Measurements from ENCODE around the gene FOXJ3.

The FOXJ3 gene

GRCh38 chr1:42173961-42174735, 160.9 kb downstream of the FOXJ3 start:
- DNase-seq (ENCODE audit: insufficient read length, low spot score), result no peak
- TF ChIP-seq POLR2A (IDR thresholded peaks at IDR 0.05; ENCODE audit: low read depth, low read length), result no peak
- no peak for FAIRE-seq

DNA sequence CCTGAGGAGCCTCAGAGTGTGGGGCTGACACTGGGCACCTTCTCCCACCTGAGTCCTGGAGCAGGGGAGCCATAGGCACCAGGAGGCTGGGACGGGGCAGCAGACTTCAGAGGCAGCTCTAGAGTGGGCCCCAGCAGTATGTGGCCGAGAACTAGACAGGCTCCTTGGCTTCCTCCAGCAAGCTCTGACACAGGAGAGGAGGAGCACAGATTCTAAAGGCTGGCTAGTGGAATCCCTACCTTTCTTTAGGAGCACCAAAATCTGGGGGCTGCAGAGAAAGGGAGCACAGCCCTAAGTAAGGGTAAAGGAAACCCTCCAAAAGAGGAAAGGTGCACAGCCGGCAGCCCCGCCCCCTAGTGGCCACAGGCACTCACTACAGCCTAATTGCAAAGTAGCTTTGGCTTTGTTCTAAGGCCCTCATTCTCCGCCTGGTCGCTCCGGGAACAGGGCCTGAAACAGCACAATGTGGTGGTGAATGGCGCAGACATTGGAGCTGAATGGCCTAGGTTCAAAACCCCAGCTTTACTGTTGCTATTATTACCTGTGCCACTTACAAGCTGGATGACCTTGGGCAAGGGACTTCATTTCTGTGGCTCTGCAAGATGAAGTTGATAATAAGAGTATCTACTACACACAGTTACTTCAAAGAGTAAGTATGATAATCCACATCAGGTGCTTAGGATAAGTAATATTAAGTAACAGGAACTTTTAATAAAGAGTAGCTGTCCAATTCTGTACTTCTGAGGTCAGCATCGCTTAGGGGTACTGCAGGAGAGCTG, 161.7 kb downstream of the FOXJ3 start:
- no peak for FAIRE-seq
- no peak for TF ChIP-seq POLR2A (IDR thresholded peaks at IDR 0.05; ENCODE audit: low read depth, low read length)
- DNase-seq (ENCODE audit: insufficient read length, low spot score), result peak; percentile 66

DNA sequence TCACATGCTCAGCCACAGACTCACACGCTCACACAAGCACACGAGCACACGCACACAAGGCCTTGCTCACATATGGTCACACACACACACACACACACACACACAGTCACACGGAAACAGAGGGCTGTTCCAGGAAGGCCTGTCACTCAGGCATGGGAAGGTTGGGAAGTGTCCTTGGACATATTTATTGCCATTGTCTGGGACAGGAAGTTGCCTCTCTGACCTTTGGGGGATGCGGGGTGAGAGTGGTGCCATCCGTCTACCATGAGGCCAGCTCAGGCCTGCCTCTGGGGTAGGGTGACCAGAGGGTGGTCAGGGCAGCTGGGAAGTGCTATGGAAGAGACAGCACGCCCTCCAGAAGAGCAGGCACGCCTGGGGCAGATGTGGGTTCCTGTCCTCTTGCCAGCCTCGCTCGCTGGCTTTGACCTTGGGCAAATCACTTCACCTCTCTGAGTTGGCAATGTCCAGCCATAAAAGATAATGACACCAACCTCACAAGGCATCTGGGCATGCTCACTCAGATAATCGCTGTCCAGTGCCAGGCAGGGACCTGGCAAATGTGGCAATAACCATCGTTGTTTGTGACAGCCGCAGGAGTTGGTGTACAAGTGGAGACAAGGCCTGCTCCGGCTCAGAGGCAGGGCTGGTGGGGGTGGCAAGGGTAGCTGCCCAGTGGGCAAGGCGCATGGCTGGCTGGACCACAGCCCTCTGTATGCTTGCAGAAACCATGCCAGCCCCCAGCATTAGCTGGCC, 162.5 kb downstream of the FOXJ3 start:
- no peak for TF ChIP-seq POLR2A (IDR thresholded peaks at IDR 0.05; ENCODE audit: low read depth, low read length)
- no peak for DNase-seq (ENCODE audit: insufficient read length, low spot score)
- no peak for FAIRE-seq

DNA sequence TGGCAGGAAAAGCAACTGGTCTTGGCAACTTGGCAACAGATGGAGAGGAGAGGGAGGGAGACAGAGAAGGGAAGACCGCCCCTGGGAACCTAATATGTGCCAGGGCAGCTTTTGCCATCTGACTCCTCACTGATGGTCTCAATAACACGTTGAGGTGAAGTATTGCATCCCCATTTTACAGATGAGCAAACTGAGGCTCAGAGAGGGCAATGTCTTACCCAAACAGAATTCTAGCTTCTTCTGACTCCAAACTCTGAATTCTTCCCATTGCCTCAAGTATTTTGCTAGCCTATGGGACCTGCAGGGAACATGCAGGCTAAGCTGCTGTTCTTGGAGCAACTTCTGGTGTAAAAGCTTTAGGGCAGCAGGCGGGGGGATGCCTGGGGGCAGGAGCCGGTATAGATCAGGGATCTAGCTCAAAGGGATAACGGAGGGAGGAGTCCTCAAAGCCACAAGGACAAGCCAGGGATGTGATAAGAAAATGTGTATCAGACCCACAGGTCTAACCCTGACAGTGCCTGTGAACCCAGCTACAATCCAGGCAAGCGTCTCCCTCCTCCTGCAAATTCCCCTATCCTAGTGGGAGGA, 163.3 kb downstream of the FOXJ3 start:
- no peak for DNase-seq (ENCODE audit: insufficient read length, low spot score)
- FAIRE-seq, result no peak
- TF ChIP-seq POLR2A (IDR thresholded peaks at IDR 0.05; ENCODE audit: low read depth, low read length), result no peak

GRCh38 chr1:42170779-42171621, 164.0 kb downstream of the FOXJ3 start:
- FAIRE-seq, result no peak
- no peak for DNase-seq (ENCODE audit: insufficient read length, low spot score)
- TF ChIP-seq POLR2A (IDR thresholded peaks at IDR 0.05; ENCODE audit: low read depth, low read length), result no peak

DNA sequence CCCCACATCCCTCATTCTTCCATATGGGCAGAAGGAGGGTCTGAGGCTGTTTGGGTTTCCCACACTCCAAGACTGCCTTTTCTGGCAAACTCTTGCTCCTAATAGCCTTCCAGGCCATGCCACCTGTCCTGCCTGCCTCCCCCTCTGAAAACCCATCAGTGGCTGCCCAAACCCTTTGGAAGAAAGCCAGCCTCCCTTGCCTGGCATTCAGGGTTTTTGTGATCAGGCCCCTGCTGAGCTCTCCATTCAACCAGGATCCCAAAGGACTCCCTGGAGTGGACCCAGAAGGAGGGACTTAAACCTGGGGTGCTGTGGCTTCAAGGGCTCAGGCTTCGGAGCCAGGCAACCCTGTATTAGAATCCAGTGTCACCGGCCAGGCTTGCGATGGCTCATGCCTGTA, 166.3 kb downstream of the FOXJ3 start:
- no peak for TF ChIP-seq POLR2A (IDR thresholded peaks at IDR 0.05; ENCODE audit: low read depth, low read length)
- no peak for DNase-seq (ENCODE audit: insufficient read length, low spot score)
- no peak for FAIRE-seq

GRCh38 chr1:42168391-42168670, 166.7 kb downstream of the FOXJ3 start:
- TF ChIP-seq POLR2A (IDR thresholded peaks at IDR 0.05; ENCODE audit: low read depth, low read length), result no peak
- DNase-seq (ENCODE audit: insufficient read length, low spot score) (no peak), FAIRE-seq (no peak)

DNA sequence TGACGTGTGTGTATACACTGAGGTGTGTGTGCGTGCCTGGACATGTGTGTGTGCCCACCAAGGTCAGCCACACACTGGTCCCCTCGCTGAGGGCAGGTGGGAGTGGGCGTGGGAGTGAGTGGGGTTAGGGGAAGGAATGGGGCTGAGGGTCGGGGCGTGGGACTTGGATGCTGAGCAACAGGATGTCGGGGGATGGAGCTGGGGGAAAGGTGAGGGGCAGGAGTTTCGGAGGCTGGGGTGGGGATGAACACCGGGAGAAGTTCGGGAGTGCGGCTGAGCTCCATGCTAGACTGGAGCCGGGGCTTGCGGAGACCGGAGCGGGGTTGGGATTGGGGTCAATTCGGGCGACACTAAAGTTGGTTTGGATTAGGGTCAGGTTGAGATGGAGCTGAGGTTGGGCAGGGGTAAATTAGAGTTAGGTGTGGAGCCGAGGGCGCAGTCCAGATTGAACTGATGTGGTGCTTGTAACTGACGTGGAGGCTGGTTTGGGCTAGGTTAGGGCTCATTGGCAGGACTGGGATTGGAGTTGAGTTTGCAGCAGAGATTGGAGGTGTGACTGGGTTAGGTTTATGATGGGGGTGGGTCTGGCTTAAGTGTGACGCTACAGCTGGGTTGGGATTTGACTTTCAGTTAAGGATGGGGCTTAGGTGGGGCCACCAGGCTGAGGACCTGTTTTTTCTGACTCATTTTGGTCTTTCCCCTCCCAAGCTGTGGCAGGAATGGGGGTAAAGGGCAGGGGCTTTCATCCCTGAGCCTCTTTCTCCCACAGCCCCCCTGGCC, 167.2 kb downstream of the FOXJ3 start:
- TF ChIP-seq POLR2A (IDR thresholded peaks at IDR 0.05; ENCODE audit: low read depth, low read length), result no peak
- FAIRE-seq, result no peak
- DNase-seq (ENCODE audit: insufficient read length, low spot score), result no peak

DNA sequence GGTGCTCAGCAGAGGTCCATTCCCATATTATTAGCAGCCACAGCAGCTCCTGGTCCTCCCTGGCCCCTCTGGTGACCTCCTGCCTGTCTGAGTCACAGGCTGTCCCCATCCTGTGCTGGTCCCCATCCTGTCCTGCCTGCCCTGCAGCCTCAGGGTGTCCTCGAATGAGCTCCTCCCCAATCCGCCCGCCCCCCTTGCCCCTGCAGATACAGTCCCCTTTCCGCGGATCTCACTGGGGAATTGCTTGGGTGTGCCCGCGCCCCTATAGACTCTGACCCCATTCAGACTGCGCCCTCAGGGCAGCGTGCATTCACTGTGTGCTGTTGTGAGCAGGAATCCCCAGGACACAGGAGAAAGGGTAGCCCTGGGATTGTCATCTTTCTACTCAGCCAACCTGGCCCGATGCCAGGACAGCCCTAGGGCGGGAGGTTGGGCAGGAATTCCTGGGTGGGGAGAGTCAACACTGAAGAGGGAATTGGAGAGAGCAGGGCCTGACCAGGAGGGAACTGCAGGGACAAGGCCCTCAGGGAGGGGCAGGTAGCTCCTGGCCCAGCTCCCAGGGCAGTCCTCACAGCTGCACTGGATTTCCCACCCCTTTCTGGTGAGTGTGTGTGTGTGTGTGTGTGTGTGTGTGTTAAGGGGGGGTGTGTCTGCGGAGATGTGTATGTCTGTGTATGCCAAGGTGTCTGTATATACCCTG, 169.4 kb downstream of the FOXJ3 start:
- no peak for TF ChIP-seq POLR2A (IDR thresholded peaks at IDR 0.05; ENCODE audit: low read depth, low read length)
- FAIRE-seq, result no peak
- DNase-seq (ENCODE audit: insufficient read length, low spot score), result peak; percentile 86

DNA sequence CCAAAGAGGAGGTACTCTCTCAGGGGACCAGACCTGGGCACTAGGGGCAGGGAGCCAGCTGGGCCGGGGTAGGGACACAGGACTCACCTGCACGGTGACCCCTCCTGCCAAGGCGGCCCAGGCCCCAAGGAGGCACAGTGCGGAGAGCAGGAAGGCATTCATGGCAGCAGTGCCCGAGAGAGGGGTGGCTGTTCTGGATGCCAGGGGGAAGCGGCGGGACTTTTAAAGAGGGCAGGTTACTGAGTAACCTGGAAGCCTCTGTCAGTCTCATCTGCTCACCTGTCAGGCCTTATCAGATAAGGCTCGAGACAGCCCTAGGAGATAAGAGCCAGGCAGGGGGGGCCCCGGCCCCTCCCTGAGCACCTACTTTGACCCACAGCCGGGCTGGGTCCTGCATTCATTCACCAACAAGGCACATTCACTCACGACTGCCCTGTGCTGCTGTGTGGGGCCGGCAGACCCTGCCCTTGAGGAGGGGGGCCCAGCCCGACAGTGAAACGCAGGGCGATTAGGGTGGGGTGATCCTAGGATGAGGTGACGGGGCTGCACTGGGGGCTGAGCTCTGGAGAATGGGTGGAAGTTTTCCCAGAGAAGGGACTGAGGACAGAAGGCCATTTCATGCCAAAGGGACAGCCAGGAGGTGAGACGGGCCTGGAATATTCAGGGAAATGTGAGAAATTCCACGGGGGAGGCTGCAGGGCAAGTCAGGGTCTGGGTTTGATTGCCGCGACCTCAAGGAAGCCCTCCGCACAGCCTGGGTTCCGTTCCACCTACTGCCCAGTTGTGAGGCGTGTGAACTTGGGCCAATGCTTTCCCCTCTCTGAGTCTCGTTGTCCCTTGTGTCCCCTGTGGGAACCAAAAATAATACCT, 170.2 kb downstream of the FOXJ3 start, which contains the start of gene GUCA2A:
Gene GUCA2A (minus strand): TSS at position 195 of the 870 bp plus-strand sequence. CDS start 33 bp downstream, at position 162.
- FAIRE-seq (no peak), DNase-seq (ENCODE audit: insufficient read length, low spot score) (no peak)
- no peak for TF ChIP-seq POLR2A (IDR thresholded peaks at IDR 0.05; ENCODE audit: low read depth, low read length)
